Spinal cord (tissue), 10 donors: ENCODE measurements around the gene ADK. TPM values are rescaled to one million over a fixed set of nuclear protein-coding genes. Genes with fewer than 3 reads are reported as not detected.

ENCODE experiments used
- DNase-seq, 6 donors: peaks; one replicate each; pipeline versions ENCODE4 v3.0.0 to v3.0.0-alpha.2; 2013 to 2015; ENCODE audit warnings: low spot score in 6 of 6, low read depth in 4 of 6
- H3K27ac ChIP-seq: one replicate; pipeline ENCODE4 v1.5.1; 2013; ENCODE audit warnings: low read depth, low read length, control low read depth
- H3K27me3 ChIP-seq: one replicate; pipeline ENCODE4 v1.6.1; 2013; ENCODE audit warnings: low read length; ENCODE audit not compliant: control insufficient read depth, insufficient read depth
- H3K36me3 ChIP-seq: one replicate; pipeline ENCODE4 v1.6.1; 2013; ENCODE audit warnings: low read length; ENCODE audit not compliant: control insufficient read depth, insufficient read depth
- H3K4me1 ChIP-seq: one replicate; pipeline ENCODE4 v1.6.1; 2013; ENCODE audit warnings: low read length; ENCODE audit not compliant: control insufficient read depth, insufficient read depth
- H3K4me3 ChIP-seq: one replicate; pipeline ENCODE4 v1.5.1; 2013; ENCODE audit warnings: low read depth, low read length, control low read depth
- H3K9me3 ChIP-seq: one replicate; pipeline ENCODE4 v1.6.1; 2013; ENCODE audit warnings: low read length; ENCODE audit not compliant: control insufficient read depth, insufficient read depth
- WGBS: methylation state at CpG from one replicate; pipeline ENCODE4 v1.1.5; 2013; ENCODE audit warnings: missing lambda C conversion rate; ENCODE audit not compliant: insufficient coverage; 5-methylcytosine and 5-hydroxymethylcytosine counted together
- polyA plus RNA-seq, 2 donors: library from polyadenylated mRNA; unstranded; fragments of 120-200 nt; gene quantifications; one replicate each; pipeline ENCODE4 v1.2.1, GENCODE V29; 2013; ENCODE audit not compliant: insufficient read length in 2 of 2
- total RNA-seq, 2 donors: library from RNA; depleted of rRNA in 1 of 2; stranded (reverse); fragments of 120-200 nt in 1 of 2; fragments of >200 nt in 1 of 2; gene quantifications; one replicate each; pipeline versions ENCODE4 v1.2.3 to v1.2.4, GENCODE V29; 2013 to 2014
- donor health status: healthy.

ADK gene
- total and polyA plus RNA-seq, 4 donors: 46.9 to 58.9 (median 51.1) TPM

- Histone ChIP-seq H3K9me3 (no peaks in the 10 kb centered on the region), H3K36me3 (no peaks in the 10 kb centered on the region), H3K27me3 (no peaks in the 10 kb centered on the region), H3K27ac (peak overlapping the region; percentile 3), H3K4me1 (peaks cover 4% of the 10 kb centered on the region), H3K4me3 (no peak overlapping the region)
- WGBS: no CpG with 5 or more reads among the region's 2 CpGs
- DNase-seq: peak in 1 of 6 donors; percentile 71
These were observed 5.9 kb downstream of the ADK start for GRCh38 chr10:74156919-74157289.

- H3K36me3 ChIP-seq: no peaks in the 10 kb centered on the region
- H3K27me3 ChIP-seq: no peaks in the 10 kb centered on the region
- peaks cover 4% of the 10 kb centered on the region for H3K4me1 ChIP-seq
- no peak for DNase-seq
- H3K27ac ChIP-seq: no peak overlapping the region
- no peaks in the 10 kb centered on the region for H3K9me3 ChIP-seq
- H3K4me3 ChIP-seq: no peak overlapping the region
- WGBS: 100% methylated on average over 1 of the region's 3 CpGs
These were observed 9.0 kb downstream of the ADK start for GRCh38 chr10:74160013-74160412.

GRCh38 chr10:74163319-74164068, 12.5 kb downstream of the ADK start:
- Histone ChIP-seq H3K36me3 (no peaks in the 10 kb centered on the region), H3K9me3 (no peaks in the 10 kb centered on the region), H3K27ac (no peak overlapping the region), H3K4me3 (no peak overlapping the region), H3K4me1 (peaks cover 2% of the 10 kb centered on the region), H3K27me3 (no peaks in the 10 kb centered on the region)
- no peak for DNase-seq
- WGBS: no CpG with 5 or more reads among the region's 3 CpGs

GRCh38 chr10:74164716-74165529, 13.9 kb downstream of the ADK start:
- Histone ChIP-seq H3K36me3 (no peaks in the 10 kb centered on the region), H3K9me3 (no peaks in the 10 kb centered on the region), H3K4me1 (peaks cover 2% of the 10 kb centered on the region), H3K27ac (no peak overlapping the region), H3K27me3 (no peaks in the 10 kb centered on the region), H3K4me3 (no peak overlapping the region)
- WGBS: 86% methylated on average over 2 of the region's 6 CpGs
- DNase-seq: no peak

- no peak overlapping the region for H3K4me3 ChIP-seq
- H3K36me3 ChIP-seq: no peaks in the 10 kb centered on the region
- no peaks in the 10 kb centered on the region for H3K9me3 ChIP-seq
- no peak for DNase-seq
- no peak overlapping the region for H3K27ac ChIP-seq
- H3K27me3 ChIP-seq: no peaks in the 10 kb centered on the region
- H3K4me1 ChIP-seq: peaks cover 2% of the 10 kb centered on the region
- no CpG with 5 or more reads among the region's 2 CpGs for WGBS
These were observed 14.5 kb downstream of the ADK start for GRCh38 chr10:74165530-74165901.

- no peak for DNase-seq
- H3K9me3 ChIP-seq: no peaks in the 10 kb centered on the region
- no peaks in the 10 kb centered on the region for H3K27me3 ChIP-seq
- H3K27ac ChIP-seq: no peak overlapping the region
- no peaks in the 10 kb centered on the region for H3K36me3 ChIP-seq
- H3K4me3 ChIP-seq: no peak overlapping the region
- H3K4me1 ChIP-seq: peaks cover 2% of the 10 kb centered on the region
- no CpG with 5 or more reads among the region's 1 CpG for WGBS
These were observed 16.4 kb downstream of the ADK start for GRCh38 chr10:74167443-74167842.

GRCh38 chr10:74171625-74172024, 20.6 kb downstream of the ADK start:
- no peak for DNase-seq
- Histone ChIP-seq H3K4me1 (peaks cover under 1% of the 10 kb centered on the region), H3K4me3 (no peak overlapping the region), H3K9me3 (no peaks in the 10 kb centered on the region), H3K27me3 (no peaks in the 10 kb centered on the region), H3K36me3 (no peaks in the 10 kb centered on the region), H3K27ac (no peak overlapping the region)
- no CpG with 5 or more reads among the region's 2 CpGs for WGBS

GRCh38 chr10:74174521-74174920, 23.5 kb downstream of the ADK start:
- no peaks in the 10 kb centered on the region for H3K27me3 ChIP-seq
- WGBS: 67% methylated on average over 1 of the region's 3 CpGs
- H3K4me1 ChIP-seq: peaks cover 6% of the 10 kb centered on the region
- no peak for DNase-seq
- no peaks in the 10 kb centered on the region for H3K36me3 ChIP-seq
- no peak overlapping the region for H3K27ac ChIP-seq
- H3K4me3 ChIP-seq: no peak overlapping the region
- no peaks in the 10 kb centered on the region for H3K9me3 ChIP-seq

- no peaks in the 10 kb centered on the region for H3K36me3 ChIP-seq
- H3K4me3 ChIP-seq: peak overlapping the region; percentile 74
- WGBS: 0% methylated on average over 5 of the region's 10 CpGs
- no peaks in the 10 kb centered on the region for H3K9me3 ChIP-seq
- peaks cover 6% of the 10 kb centered on the region for H3K4me1 ChIP-seq
- H3K27me3 ChIP-seq: no peaks in the 10 kb centered on the region
- H3K27ac ChIP-seq: peak overlapping the region; percentile 85
- DNase-seq: no peak
These were observed 24.7 kb downstream of the ADK start for GRCh38 chr10:74175510-74176379.
